GM23338 (cell line): Measurements from ENCODE around the gene PPIL1. TPM values are rescaled to one million over a fixed set of nuclear protein-coding genes. Genes with fewer than 3 reads are reported as not detected.

Experiments
- ATAC-seq: fragments of 200-7000 bp; cut with Tn5 transposase; 3 replicates; pipeline ENCODE4 v1.9.1; 2020
- DNase-seq: peaks from one replicate; pipeline ENCODE4 v3.0.0-alpha.2; 2015; ENCODE audit warnings: low spot score
- H2AFZ ChIP-seq: fragments of 200-600 bp; sonication (generic); 2 replicates; pipeline ENCODE4 v1.8.0; 2016; ENCODE audit warnings: antibody characterized with exemption, mild to moderate bottlenecking, moderate library complexity
- H3F3A ChIP-seq: fragments of 200-600 bp; sonication (generic); replicated peaks from 2 replicates; pipeline ENCODE4 v1.8.0; 2017; ENCODE audit warnings: antibody characterized with exemption, mixed run types, low read depth
- H3K27ac ChIP-seq: fragments of 200-600 bp; sonication (generic); 2 replicates; pipeline ENCODE4 v1.6.1; 2016; ENCODE audit warnings: low read depth
- H3K27me3 ChIP-seq: fragments of 200-600 bp; sonication (generic); 2 replicates; pipeline ENCODE4 v1.8.0; 2016; ENCODE audit warnings: mild to moderate bottlenecking, mixed run types, moderate library complexity; ENCODE audit not compliant: insufficient read depth
- H3K36me3 ChIP-seq: fragments of 200-600 bp; sonication (generic); 2 replicates; pipeline ENCODE4 v1.8.0; 2016; ENCODE audit warnings: mild to moderate bottlenecking; ENCODE audit not compliant: insufficient read depth
- H3K4me1 ChIP-seq: fragments of 200-600 bp; sonication (generic); 2 replicates; pipeline ENCODE4 v1.8.0; 2016; ENCODE audit warnings: mild to moderate bottlenecking, moderate library complexity; ENCODE audit not compliant: insufficient read depth
- H3K4me2 ChIP-seq: fragments of 200-600 bp; sonication (generic); 2 replicates; pipeline ENCODE4 v1.7.1; 2017; ENCODE audit warnings: mixed run types
- H3K4me3 ChIP-seq: fragments of 200-600 bp; sonication (generic); 2 replicates; pipeline ENCODE4 v1.6.1; 2016; ENCODE audit warnings: mixed run types
- H3K79me2 ChIP-seq: fragments of 200-600 bp; sonication (generic); replicated peaks from 2 replicates; pipeline ENCODE4 v1.8.0; 2017; ENCODE audit warnings: mild to moderate bottlenecking; ENCODE audit not compliant: insufficient read depth
- H3K9me2 ChIP-seq: fragments of 200-600 bp; sonication (generic); 2 replicates; pipeline ENCODE4 v1.8.0; 2017; ENCODE audit not compliant: insufficient read depth
- H4K20me1 ChIP-seq: fragments of 200-600 bp; sonication (generic); replicated peaks from 2 replicates; pipeline ENCODE4 v1.8.0; 2017; ENCODE audit warnings: mild to moderate bottlenecking; ENCODE audit not compliant: insufficient read depth
- H3K27ac Mint-ChIP-seq: 2 replicates; pipeline ENCODE4 v1.8.0; 2020; ENCODE audit warnings: inconsistent platforms, mild to moderate bottlenecking, moderate library complexity, mixed read lengths
- H3K27me3 Mint-ChIP-seq: 3 replicates; pipeline ENCODE4 v1.8.0; 2022; ENCODE audit warnings: low read depth, mild to moderate bottlenecking, moderate library complexity, mixed read lengths, inconsistent platforms; ENCODE audit not compliant: insufficient read depth, poor library complexity
- H3K36me3 Mint-ChIP-seq: 3 replicates; pipeline ENCODE4 v1.8.0; 2021; ENCODE audit warnings: low read depth, mild to moderate bottlenecking, inconsistent platforms, moderate library complexity, mixed read lengths
- H3K4me1 Mint-ChIP-seq: 3 replicates; pipeline ENCODE4 v1.8.0; 2020; ENCODE audit warnings: mild to moderate bottlenecking, inconsistent platforms, mixed read lengths
- H3K4me3 Mint-ChIP-seq: 3 replicates; pipeline ENCODE4 v1.8.0; 2021; ENCODE audit warnings: moderate library complexity, mild to moderate bottlenecking, inconsistent platforms, mixed read lengths
- H3K9me3 Mint-ChIP-seq: 3 replicates; pipeline ENCODE4 v1.8.0; 2020; ENCODE audit warnings: moderate library complexity, mild to moderate bottlenecking, inconsistent platforms, mixed read lengths
- CREB1 ChIP-seq: fragments of 250-450 bp; sonication (Bioruptor Pico); IDR thresholded peaks from 2 replicates; pipeline ENCODE4 v1.5.0; 2020; ENCODE audit warnings: low read depth, mild to moderate bottlenecking, moderate library complexity
- EZH2 ChIP-seq: fragments of 200-600 bp; sonication (generic); IDR thresholded peaks from one replicate; pipeline ENCODE4 v1.8.0; 2017; ENCODE audit warnings: antibody characterized with exemption, mild to moderate bottlenecking, low read depth; ENCODE audit not compliant: unreplicated experiment
- NANOG ChIP-seq: IDR thresholded peaks from 2 replicates; pipeline ENCODE4 v1.6.1; 2016; ENCODE audit warnings: antibody characterized with exemption, borderline replicate concordance
- POLR2AphosphoS5 ChIP-seq: IDR thresholded peaks from 2 replicates; pipeline ENCODE4 v1.6.1; 2016; ENCODE audit warnings: antibody characterized with exemption, low read depth
- REST ChIP-seq: IDR thresholded peaks from one replicate; pipeline ENCODE4 v1.6.1; 2018; ENCODE audit warnings: antibody characterized with exemption; ENCODE audit not compliant: unreplicated experiment
- ZNF114 ChIP-seq: fragments of 250-450 bp; sonication (Bioruptor Pico); IDR thresholded peaks from 2 replicates; pipeline ENCODE4 v1.5.0; 2020; ENCODE audit warnings: mild to moderate bottlenecking, moderate library complexity
- ZNF462 ChIP-seq: fragments of 250-450 bp; sonication (Bioruptor Pico); IDR thresholded peaks from 2 replicates; pipeline ENCODE4 v1.5.0; 2020; ENCODE audit warnings: mild to moderate bottlenecking, moderate library complexity
- polyA plus RNA-seq: library from polyadenylated mRNA; unstranded; fragments of >200 nt; fragmentation: Nextera tagmentation; extraction: Ambion mirVana; gene quantifications from 2 replicates; pipeline ENCODE4 v1.2.1, GENCODE V29; 2016
- total RNA-seq: library from RNA; depleted of rRNA; stranded (reverse); fragments of >200 nt; shearing (Covaris generic); gene quantifications from 2 replicates; pipeline ENCODE4 v1.2.3, GENCODE V29; 2014

PPIL1 gene
- total and polyA plus RNA-seq, 2 experiments from 2014 or later = 57.3 to 79.4 TPM

GRCh38 chr6:36888654-36889481 lies 14.3 kb upstream of the PPIL1 start:
- no peak overlapping the region for H3K27ac ChIP-seq
- Mint-ChIP-seq H3K36me3 (no peaks in the 10 kb centered on the region), H3K27ac (no peak overlapping the region), H3K9me3 (no peaks in the 10 kb centered on the region), H3K4me1 (peaks cover 8% of the 10 kb centered on the region; the same call in 2 of the 3 replicates), H3K4me3 (no peak overlapping the region), H3K27me3 (peaks cover 3% of the 10 kb centered on the region)
- no peak overlapping the region for H2AFZ ChIP-seq
- DNase-seq (no peak), ATAC-seq (no peak)
- no peaks in the 10 kb centered on the region for H3K36me3 ChIP-seq
- H3K79me2 ChIP-seq = no peaks in the 10 kb centered on the region
- no peaks in the 10 kb centered on the region for H3F3A ChIP-seq
- no peaks in the 10 kb centered on the region for H3K27me3 ChIP-seq
- H3K4me3 ChIP-seq = no peak overlapping the region
- TF ChIP-seq ZNF114 (CRISPR knock-in tag) = no peak
- no peak for TF ChIP-seq CREB1 (CRISPR knock-in tag)
- TF ChIP-seq EZH2 = no peak
- no peak for TF ChIP-seq NANOG
- TF ChIP-seq REST = no peak
- TF ChIP-seq ZNF462 (CRISPR knock-in tag) = no peak
- no peak for TF ChIP-seq POLR2AphosphoS5
- no peak overlapping the region for H3K4me2 ChIP-seq
- peaks cover 9% of the 10 kb centered on the region; the same call in 1 of the 2 replicates for H3K4me1 ChIP-seq
- H4K20me1 ChIP-seq = no peaks in the 10 kb centered on the region
- H3K9me2 ChIP-seq = no peaks in the 10 kb centered on the region
